Measurements from ENCODE around the gene TAB2. TPM values are rescaled to one million over a fixed set of nuclear protein-coding genes. Genes with fewer than 3 reads are reported as not detected.
"Not testable (repeated sequence)": the region's sequence is repeated elsewhere in the genome, so short reads cannot be mapped to it uniquely, and the experiment has no call there.

Gene TAB2
- polyA plus RNA-seq, 1 experiment: 23.9 TPM

GRCh38 chr6:149319422-149319821, 1.9 kb downstream of the TAB2 start:
- CTCF ChIA-PET: no interaction called here
- POLR2A ChIA-PET: no interaction called here
- no peak for TF ChIP-seq CTCF (IDR thresholded peaks at IDR 0.05; ENCODE audit: insufficient read depth, low read depth, low read length)
- Histone ChIP-seq H3K27me3 (ENCODE audit: control insufficient read depth, insufficient read depth, low read length) (no peaks in the 10 kb centered on the region), H3K4me3 (ENCODE audit: low read depth, low read length) (peak overlapping the region; percentile 98), H3K36me3 (ENCODE audit: control insufficient read depth, insufficient read depth, low read length) (no peaks in the 10 kb centered on the region)
- no peak for DNase-seq (ENCODE audit: low read depth)

DNA sequence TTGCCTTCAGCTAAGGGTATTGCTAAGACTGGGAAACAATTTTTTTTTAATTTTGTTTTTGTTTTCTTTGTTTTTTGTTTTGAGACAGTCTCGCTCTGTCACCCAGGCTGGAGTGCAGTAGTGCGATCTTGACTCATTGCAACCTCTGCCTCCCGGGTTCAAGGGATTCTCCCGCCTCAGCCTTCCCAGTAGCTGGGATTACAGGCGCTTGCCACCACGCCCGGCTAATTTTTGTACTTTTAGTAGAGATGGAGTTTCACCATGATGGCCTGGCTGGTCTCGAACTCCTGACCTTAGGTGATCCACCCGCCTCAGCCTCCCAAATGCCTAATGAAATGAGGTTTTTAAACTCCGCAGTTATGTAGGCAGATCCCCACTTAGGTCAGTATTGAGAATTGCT, 2.5 kb downstream of the TAB2 start:
- POLR2A ChIA-PET; CTCF ChIA-PET; DNase-seq (ENCODE audit: low read depth); H3K4me3 ChIP-seq (ENCODE audit: low read depth, low read length); H3K36me3 ChIP-seq (ENCODE audit: control insufficient read depth, insufficient read depth, low read length); H3K27me3 ChIP-seq (ENCODE audit: control insufficient read depth, insufficient read depth, low read length): not testable (repeated sequence)

DNA sequence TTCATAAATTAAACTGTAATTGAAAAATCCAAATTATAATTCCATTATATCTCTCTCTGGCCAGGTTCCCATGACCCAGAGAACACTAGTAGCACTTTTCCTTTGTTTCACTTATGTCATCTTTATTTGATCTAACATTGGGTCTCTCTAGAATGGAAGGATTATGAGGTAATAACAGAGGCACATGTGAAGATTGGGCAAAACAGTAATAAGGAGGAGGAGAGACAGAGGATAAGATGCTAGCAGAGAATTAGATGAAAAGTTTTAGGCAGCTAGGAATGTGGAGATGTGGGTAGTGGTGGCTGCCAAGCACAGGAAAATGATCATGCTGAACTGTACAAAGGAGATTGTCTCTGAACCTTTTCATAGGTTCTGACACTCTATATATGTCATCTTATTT, 3.3 kb downstream of the TAB2 start:
- no peak for TF ChIP-seq CTCF (IDR thresholded peaks at IDR 0.05; ENCODE audit: insufficient read depth, low read depth, low read length)
- POLR2A ChIA-PET: interaction anchor here (0.6 kb wide), 1 partner anchor 45 kb away, joined by 4 read pairs; no protein-coding TSS in a partner anchor
- Histone ChIP-seq H3K4me3 (ENCODE audit: low read depth, low read length) (no peak overlapping the region), H3K27me3 (ENCODE audit: control insufficient read depth, insufficient read depth, low read length) (no peaks in the 10 kb centered on the region), H3K36me3 (ENCODE audit: control insufficient read depth, insufficient read depth, low read length) (no peaks in the 10 kb centered on the region)
- DNase-seq (ENCODE audit: low read depth): no peak
- CTCF ChIA-PET: interaction anchor here (1.0 kb wide), 1 partner anchor 294 kb away, joined by 3 read pairs; no protein-coding TSS in a partner anchor

DNA sequence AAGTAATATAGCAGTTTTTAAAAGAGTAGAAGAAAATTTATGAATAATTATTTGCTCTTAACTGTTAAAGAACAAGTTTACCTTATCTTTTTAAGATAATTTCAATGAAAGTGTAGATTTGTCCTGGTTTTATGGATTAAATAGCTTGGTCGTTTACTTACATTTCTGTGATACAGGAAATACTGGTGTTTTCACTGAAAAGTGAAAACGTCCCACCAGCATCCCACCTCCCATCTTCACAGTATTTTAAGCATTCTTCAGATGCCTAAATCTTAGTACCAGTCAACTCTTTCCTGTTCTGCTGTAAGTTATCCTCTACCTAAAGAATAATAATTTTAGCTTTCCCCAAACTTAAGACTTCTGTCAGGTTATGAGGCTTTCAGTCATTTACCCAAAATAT, 5.8 kb downstream of the TAB2 start:
- H3K36me3 ChIP-seq (ENCODE audit: control insufficient read depth, insufficient read depth, low read length): no peaks in the 10 kb centered on the region
- H3K4me3 ChIP-seq (ENCODE audit: low read depth, low read length): no peak overlapping the region
- H3K27me3 ChIP-seq (ENCODE audit: control insufficient read depth, insufficient read depth, low read length): no peaks in the 10 kb centered on the region
- DNase-seq (ENCODE audit: low read depth): no peak
- ChIA-PET CTCF (no interaction called here), POLR2A (interaction anchor here (0.6 kb wide), 1 partner anchor 30 kb away, joined by 3 read pairs; no protein-coding TSS in a partner anchor)
- TF ChIP-seq CTCF (IDR thresholded peaks at IDR 0.05; ENCODE audit: insufficient read depth, low read depth, low read length): no peak

- DNase-seq (ENCODE audit: low read depth): no peak
- ChIA-PET POLR2A (no interaction called here), CTCF (no interaction called here)
- Histone ChIP-seq H3K4me3 (ENCODE audit: low read depth, low read length) (no peak overlapping the region), H3K27me3 (ENCODE audit: control insufficient read depth, insufficient read depth, low read length) (no peaks in the 10 kb centered on the region), H3K36me3 (ENCODE audit: control insufficient read depth, insufficient read depth, low read length) (no peaks in the 10 kb centered on the region)
- TF ChIP-seq CTCF (IDR thresholded peaks at IDR 0.05; ENCODE audit: insufficient read depth, low read depth, low read length): no peak
Measured at GRCh38 chr6:149323925-149324324, 6.4 kb downstream of the TAB2 start.

DNA sequence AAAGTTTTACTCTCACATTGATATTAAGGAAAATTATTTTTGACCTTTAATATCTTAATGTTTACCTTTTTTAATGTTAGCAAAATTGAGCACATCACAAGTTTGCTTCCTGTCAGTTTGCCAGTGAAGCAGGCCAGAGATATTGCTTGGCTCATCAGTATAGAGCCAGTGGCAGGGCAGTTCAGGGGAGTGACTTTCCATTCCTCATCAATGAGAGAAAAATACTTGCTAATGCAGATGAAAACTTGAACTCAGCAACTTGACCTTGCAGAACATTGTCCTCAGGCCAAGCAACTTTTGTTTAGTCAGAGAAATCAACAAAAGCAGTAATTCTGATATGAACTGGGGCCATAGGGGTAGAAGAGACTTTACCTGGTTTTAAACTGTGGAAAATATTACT, 6.9 kb downstream of the TAB2 start:
- Histone ChIP-seq H3K27me3 (ENCODE audit: control insufficient read depth, insufficient read depth, low read length) (no peaks in the 10 kb centered on the region), H3K4me3 (ENCODE audit: low read depth, low read length) (no peak overlapping the region), H3K36me3 (ENCODE audit: control insufficient read depth, insufficient read depth, low read length) (no peaks in the 10 kb centered on the region)
- no peak for DNase-seq (ENCODE audit: low read depth)
- ChIA-PET POLR2A (no interaction called here), CTCF (no interaction called here)
- TF ChIP-seq CTCF (IDR thresholded peaks at IDR 0.05; ENCODE audit: insufficient read depth, low read depth, low read length): no peak
